A172 (cell line): ENCODE results near the gene C1RL. TPM values are rescaled to one million over a fixed set of nuclear protein-coding genes. Genes with fewer than 3 reads are reported as not detected.
A peak's percentile ranks its signal among the peaks of the same experiment; 100 is the strongest.

Source experiments
- DNase-seq: peaks from one replicate; pipeline ENCODE4 v3.0.0-alpha.2; 2015; ENCODE audit warnings: low spot score
- total RNA-seq: library from RNA; depleted of rRNA; stranded (reverse); fragments of >200 nt; shearing (Covaris generic); gene quantifications from 2 replicates; pipeline ENCODE4 v1.2.3, GENCODE V29; 2014; rRNA removed

Gene C1RL
- 5.8 and 11.0 TPM in 2 replicates for total RNA-seq

GRCh38 chr12:7108796-7109571 lies at the start of gene C1RL:
Gene C1RL (minus strand): TSS chr12:7109214. CDS start chr12:7109180, 34 bp downstream.
- peak; percentile 67 for DNase-seq

DNA sequence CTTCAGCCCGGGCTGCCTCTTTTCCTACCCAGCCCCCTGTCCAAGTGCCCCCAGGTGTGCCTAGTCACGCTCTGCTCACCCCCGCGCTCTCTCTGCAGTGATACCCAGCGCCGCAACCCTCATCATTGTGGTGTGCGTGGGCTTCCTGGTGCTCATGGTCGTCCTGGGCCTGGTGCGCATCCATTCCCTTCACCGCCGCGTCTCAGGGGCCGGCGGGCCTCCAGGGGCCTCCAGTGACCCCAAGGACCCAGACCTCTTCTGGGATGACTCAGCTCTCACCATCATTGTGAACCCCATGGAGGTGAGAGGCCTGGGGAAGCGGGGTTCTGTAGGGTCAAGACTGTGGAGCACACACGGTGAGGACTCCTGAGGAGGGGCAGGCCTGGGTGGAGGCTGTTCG lies 48.4 kb upstream of the C1RL start:
- DNase-seq = no peak

DNA sequence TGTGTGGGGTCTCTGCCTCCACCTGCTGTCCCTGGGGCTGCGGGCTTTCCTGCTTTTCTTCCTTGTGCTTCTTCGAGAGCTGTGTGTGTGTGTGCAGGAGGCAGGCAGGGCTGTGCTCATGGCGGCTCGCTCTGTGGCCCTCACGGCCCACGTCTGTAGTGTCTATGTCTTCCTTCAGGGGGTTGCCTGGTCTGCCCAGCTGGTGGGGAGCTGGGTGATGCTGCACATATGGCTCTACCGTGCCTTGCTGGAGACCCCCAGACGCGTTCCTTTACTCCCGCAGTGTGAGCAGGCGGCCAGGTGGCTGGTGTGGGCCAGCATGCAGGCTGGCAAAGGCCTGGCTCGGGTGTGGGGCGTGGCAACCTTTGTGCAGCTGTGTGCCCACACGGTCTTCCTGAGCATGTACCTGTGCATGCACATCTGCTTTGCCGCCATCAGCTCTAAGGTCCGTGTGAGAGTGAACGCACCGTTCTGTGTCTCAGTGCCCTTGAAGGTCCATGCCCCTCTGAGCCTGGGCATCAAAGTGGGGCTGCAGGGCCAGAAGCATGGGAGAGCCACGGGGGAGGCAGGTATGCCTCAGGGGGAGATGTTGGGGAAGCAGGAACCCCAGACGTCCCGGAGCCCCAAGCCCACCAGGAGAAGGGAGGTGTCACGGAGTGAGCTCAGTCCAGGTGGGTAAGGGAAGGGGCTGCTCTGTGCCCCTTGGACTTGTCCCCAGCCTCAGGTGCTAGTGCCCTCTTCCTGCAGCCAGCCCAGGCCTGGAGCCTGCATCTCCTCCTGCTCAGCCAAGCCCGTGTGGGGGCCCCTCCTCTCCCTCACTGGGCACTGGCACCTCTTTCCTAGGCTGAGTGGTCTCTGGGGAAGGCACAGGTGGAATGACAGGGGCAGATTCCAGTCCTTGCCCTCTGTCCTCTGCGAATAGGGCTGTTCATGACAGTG lies 47.5 kb upstream of the C1RL start:
- DNase-seq = no peak

GRCh38 chr12:7155471-7156034 lies 46.5 kb upstream of the C1RL start:
- DNase-seq = no peak

DNA sequence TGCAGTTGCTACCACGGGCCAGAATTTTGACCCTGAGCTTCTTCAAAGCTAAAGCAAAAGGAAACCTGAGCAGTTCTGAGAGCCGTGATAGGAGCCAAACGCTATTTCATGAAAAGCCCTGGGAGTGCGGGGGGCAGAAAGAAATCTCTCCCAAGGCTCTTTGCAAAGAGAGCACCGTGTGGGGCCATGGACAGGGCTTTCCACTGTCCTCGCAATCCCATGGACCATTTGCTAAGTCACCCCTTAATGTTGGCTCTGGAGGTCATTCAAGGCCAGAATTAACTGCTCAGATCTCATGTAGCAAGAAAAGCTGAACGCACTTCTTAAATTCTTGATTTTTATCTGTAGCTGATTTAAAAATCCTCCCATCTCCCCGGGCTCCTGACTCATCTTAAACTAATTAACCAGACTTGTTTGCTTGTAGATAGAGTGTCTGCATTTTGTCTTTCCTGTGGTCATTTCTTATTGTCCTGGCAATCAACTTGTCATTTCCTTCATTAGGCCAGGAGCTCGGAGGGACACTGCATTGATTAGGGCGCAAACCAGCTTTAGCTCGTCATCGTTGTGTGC lies 46.0 kb upstream of the C1RL start:
- no peak for DNase-seq

- DNase-seq = no peak
These were observed 45.0 kb upstream of the C1RL start for GRCh38 chr12:7154042-7154441.

- DNase-seq = no peak
These were observed 43.8 kb upstream of the C1RL start for GRCh38 chr12:7152818-7153217.

DNA sequence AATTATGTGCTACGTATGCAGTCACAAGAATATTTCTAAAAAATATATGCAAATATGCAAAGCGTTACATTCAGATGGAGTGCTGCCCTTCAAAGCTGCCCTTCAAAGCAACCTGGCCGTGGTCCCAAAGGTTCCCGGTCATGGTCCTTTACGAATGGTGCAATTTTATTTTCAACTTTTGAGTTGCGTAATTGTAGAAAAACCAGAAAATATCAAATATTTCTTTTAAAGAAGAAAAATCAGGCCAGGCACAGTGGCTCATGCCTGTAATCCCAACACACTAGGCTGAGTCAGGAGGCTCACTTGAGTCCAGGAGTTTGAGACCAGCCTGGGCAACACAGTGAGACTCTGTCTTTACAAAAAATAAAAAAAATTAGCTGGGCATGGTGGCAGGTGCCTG lies 42.5 kb upstream of the C1RL start:
- DNase-seq = no peak

GRCh38 chr12:7150841-7151240 lies 41.8 kb upstream of the C1RL start:
- DNase-seq = no peak

- no peak for DNase-seq
These were observed 41.3 kb upstream of the C1RL start for GRCh38 chr12:7150356-7150755.

DNA sequence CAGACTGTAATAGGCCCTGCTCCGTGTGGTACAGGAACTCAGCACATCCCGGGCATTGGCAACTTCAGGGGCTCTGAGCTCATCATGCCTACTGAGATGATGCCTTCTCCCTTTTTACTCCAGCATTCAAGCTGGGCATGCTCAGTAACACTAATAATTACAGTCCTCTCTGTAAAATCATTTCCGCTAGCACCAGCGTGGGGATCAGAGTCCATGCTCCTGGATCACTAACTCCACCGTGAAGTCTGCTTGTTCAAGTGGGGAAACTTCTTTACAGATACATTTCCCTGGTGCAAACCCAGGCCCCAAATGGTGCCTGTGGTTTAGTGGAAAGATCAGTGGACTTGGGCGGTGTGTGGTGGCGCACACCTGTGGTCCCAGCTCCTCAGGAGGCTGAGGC lies 37.9 kb upstream of the C1RL start:
- DNase-seq = no peak

GRCh38 chr12:7146228-7146627 lies 37.2 kb upstream of the C1RL start:
- no peak for DNase-seq

- no peak for DNase-seq
These were observed 36.7 kb upstream of the C1RL start for GRCh38 chr12:7145671-7146070.

GRCh38 chr12:7144414-7145120 lies 35.6 kb upstream of the C1RL start:
- no peak for DNase-seq

- DNase-seq = no peak
These were observed 34.5 kb upstream of the C1RL start for GRCh38 chr12:7143564-7143963.

DNA sequence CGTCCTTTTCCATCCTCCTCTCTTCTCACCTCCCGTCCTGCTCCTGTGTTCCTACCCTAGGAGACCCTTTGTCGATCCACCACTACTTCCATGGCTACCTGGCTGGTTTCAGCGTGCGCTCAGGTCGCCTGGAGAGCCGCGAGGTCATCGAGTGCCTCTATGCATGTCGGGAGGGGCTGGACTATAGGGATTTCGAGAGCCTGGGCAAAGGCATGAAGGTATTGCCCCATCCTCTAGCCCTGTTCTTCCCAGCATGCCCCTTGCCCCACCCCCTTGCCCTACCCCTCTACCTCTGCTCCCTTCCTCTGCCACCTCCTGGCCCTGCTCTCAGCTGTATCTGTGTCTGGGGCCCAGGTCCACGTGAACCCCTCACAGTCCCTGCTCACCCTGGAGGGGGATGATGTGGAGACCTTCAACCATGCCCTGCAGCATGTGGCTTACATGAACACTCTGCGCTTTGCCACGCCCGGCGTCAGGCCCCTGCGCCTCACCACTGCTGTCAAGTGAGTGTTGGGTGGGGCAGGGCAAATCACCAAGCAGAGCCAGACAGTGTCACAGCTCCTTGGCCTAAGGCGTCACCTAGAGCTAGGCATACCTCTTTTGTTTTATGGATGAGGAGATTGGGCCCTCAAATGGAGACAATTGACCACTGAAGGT lies 33.9 kb upstream of the C1RL start:
- no peak for DNase-seq

- no peak for DNase-seq
These were observed 33.1 kb upstream of the C1RL start for GRCh38 chr12:7142056-7142644.

GRCh38 chr12:7141351-7142005 lies 32.5 kb upstream of the C1RL start:
- DNase-seq = no peak

DNA sequence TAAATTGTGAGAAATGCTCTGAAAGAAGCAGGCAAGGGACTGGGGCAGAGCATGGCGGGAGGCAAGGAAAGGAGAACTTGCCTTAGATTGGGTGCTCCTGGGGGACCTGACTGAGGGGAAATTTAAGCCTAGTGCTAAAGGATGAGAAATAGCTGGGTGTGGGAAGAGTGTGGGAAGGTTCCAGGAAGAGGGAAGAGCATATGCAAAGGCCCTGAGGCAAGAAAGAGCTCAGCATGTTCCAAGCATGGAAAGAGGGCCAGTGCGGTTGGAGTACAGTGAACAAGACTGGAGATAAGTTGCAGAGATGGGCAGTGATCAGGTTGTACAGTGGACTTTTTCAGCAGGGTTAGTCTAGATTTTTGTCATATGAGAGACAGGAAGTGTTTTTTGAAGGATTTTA lies 30.2 kb upstream of the C1RL start:
- DNase-seq = no peak

DNA sequence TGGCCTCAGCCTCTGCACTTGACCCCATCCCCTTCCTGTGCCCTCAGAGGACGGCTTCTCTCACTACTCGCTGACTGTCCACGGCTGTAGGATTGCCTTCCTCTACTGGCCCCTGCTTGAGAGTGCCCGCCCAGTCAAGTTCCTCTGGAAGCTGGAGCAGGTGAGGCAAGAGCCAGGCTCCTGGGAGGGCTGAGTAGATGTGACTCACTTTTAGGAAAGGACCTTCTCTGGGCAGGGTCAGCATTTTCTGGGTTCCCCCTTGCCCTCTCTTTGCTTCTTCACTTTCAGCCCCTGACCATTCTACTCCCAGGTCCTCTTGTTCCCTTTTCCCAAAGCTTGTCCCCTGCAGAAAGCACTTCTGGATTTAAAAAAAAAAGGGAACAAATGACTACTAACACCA lies 28.9 kb upstream of the C1RL start:
- DNase-seq = no peak
